ENCODE results near the gene RNU6-7. TPM values are rescaled to one million over a fixed set of nuclear protein-coding genes. Genes with fewer than 3 reads are reported as not detected.

Gene RNU6-7
- total RNA-seq, 3 donors from 2014 or later (not counting 1 experiment from before 2014, with no cell fraction given) = not detected

GRCh38 chr14:32230695-32231280, 28.9 kb downstream of the RNU6-7 start:
- H3K27ac ChIP-seq (ENCODE audit: low read length) = no peak overlapping the region
- no peaks in the 10 kb centered on the region for H3K27me3 ChIP-seq (ENCODE audit: control insufficient read depth, insufficient read depth, low read length)
- DNase-seq (no peak), ATAC-seq (no peak)
- no peak overlapping the region for H3K27ac Mint-ChIP-seq
- no peak overlapping the region for H3K4me3 ChIP-seq (ENCODE audit: low read length)
- WGBS (ENCODE audit: insufficient coverage) = 93% methylated on average over 2 of the region's 2 CpGs
- intact Hi-C loops (cut with micrococcal nuclease) = no loop called here
- H3K9me3 ChIP-seq (ENCODE audit: control insufficient read depth, insufficient read depth, low read length) = no peaks in the 10 kb centered on the region
- no peaks in the 10 kb centered on the region for H3K4me1 ChIP-seq (ENCODE audit: control insufficient read depth, insufficient read depth, low read length)
- no peaks in the 10 kb centered on the region for H3K4me1 Mint-ChIP-seq
- no peak for TF ChIP-seq CTCF (IDR thresholded peaks at IDR 0.05)
- no peak overlapping the region for H3K4me3 Mint-ChIP-seq
- H3K27me3 Mint-ChIP-seq (ENCODE audit: low read depth in 2 of 2) = peaks cover 3 to 5% of the 10 kb centered on the region in 2 donors
- H3K9me3 Mint-ChIP-seq = no peaks in the 10 kb centered on the region
- H3K36me3 Mint-ChIP-seq = no peaks in the 10 kb centered on the region
- no peaks in the 10 kb centered on the region for H3K36me3 ChIP-seq (ENCODE audit: control insufficient read depth, insufficient read depth, low read length)

GRCh38 chr14:32232481-32232880, 30.6 kb downstream of the RNU6-7 start:
- no peak overlapping the region for H3K4me3 Mint-ChIP-seq
- H3K4me1 Mint-ChIP-seq = no peaks in the 10 kb centered on the region
- WGBS (ENCODE audit: insufficient coverage) = 95% methylated on average over 1 of the region's 1 CpG

GRCh38 chr14:32233260-32233659, 31.4 kb downstream of the RNU6-7 start:
- intact Hi-C loops (cut with micrococcal nuclease) = no loop called here
- no peaks in the 10 kb centered on the region for H3K36me3 Mint-ChIP-seq
- no peaks in the 10 kb centered on the region for H3K36me3 ChIP-seq (ENCODE audit: control insufficient read depth, insufficient read depth, low read length)
- H3K4me3 ChIP-seq (ENCODE audit: low read length) = no peak overlapping the region
- H3K27me3 Mint-ChIP-seq (ENCODE audit: low read depth in 2 of 2) = peaks cover under 1 to 7% of the 10 kb centered on the region in 2 donors
- H3K27ac ChIP-seq (ENCODE audit: low read length) = no peak overlapping the region
- no peak overlapping the region for H3K27ac Mint-ChIP-seq
- H3K9me3 ChIP-seq (ENCODE audit: control insufficient read depth, insufficient read depth, low read length) = no peaks in the 10 kb centered on the region
- no peak for DNase-seq
- H3K4me3 Mint-ChIP-seq = no peak overlapping the region
- no peak for TF ChIP-seq CTCF (IDR thresholded peaks at IDR 0.05)
- no peaks in the 10 kb centered on the region for H3K4me1 ChIP-seq (ENCODE audit: control insufficient read depth, insufficient read depth, low read length)
- no peaks in the 10 kb centered on the region for H3K4me1 Mint-ChIP-seq
- no peaks in the 10 kb centered on the region for H3K9me3 Mint-ChIP-seq
- WGBS (ENCODE audit: insufficient coverage) = no CpG with 5 or more reads among the region's 1 CpG
- peak in 1 of 3 donors; percentile 52 for ATAC-seq
- H3K27me3 ChIP-seq (ENCODE audit: control insufficient read depth, insufficient read depth, low read length) = no peaks in the 10 kb centered on the region

More at GRCh38 chr14:32232481-32232880, 30.6 kb downstream of the RNU6-7 start:
- H3K9me3 Mint-ChIP-seq = no peaks in the 10 kb centered on the region
- H3K36me3 ChIP-seq (ENCODE audit: control insufficient read depth, insufficient read depth, low read length) = no peaks in the 10 kb centered on the region
- DNase-seq = no peak
- no peaks in the 10 kb centered on the region for H3K27me3 ChIP-seq (ENCODE audit: control insufficient read depth, insufficient read depth, low read length)
- ATAC-seq = no peak
- TF ChIP-seq CTCF (IDR thresholded peaks at IDR 0.05) = no peak
- no peaks in the 10 kb centered on the region for H3K4me1 ChIP-seq (ENCODE audit: control insufficient read depth, insufficient read depth, low read length)
- peaks cover 5% of the 10 kb centered on the region in 2 donors for H3K27me3 Mint-ChIP-seq (ENCODE audit: low read depth in 2 of 2)
- no peaks in the 10 kb centered on the region for H3K36me3 Mint-ChIP-seq
- intact Hi-C loops (cut with micrococcal nuclease) = no loop called here
- no peaks in the 10 kb centered on the region for H3K9me3 ChIP-seq (ENCODE audit: control insufficient read depth, insufficient read depth, low read length)
- H3K27ac Mint-ChIP-seq = no peak overlapping the region
- no peak overlapping the region for H3K27ac ChIP-seq (ENCODE audit: low read length)
- H3K4me3 ChIP-seq (ENCODE audit: low read length) = no peak overlapping the region

GRCh38 chr14:32244404-32244803, 42.6 kb downstream of the RNU6-7 start:
- H3K27me3 Mint-ChIP-seq (ENCODE audit: low read depth in 2 of 2) = peaks cover 4 to 21% of the 10 kb centered on the region in 2 donors
- H3K27ac ChIP-seq (ENCODE audit: low read length) = no peak overlapping the region
- H3K9me3 Mint-ChIP-seq = no peaks in the 10 kb centered on the region
- DNase-seq = no peak
- no peaks in the 10 kb centered on the region for H3K4me1 Mint-ChIP-seq
- H3K36me3 Mint-ChIP-seq = no peaks in the 10 kb centered on the region
- H3K36me3 ChIP-seq (ENCODE audit: control insufficient read depth, insufficient read depth, low read length) = no peaks in the 10 kb centered on the region
- H3K9me3 ChIP-seq (ENCODE audit: control insufficient read depth, insufficient read depth, low read length) = no peaks in the 10 kb centered on the region
- H3K27ac Mint-ChIP-seq = no peak overlapping the region
- intact Hi-C loops (cut with micrococcal nuclease) = no loop called here
- ATAC-seq = no peak
- no peaks in the 10 kb centered on the region for H3K4me1 ChIP-seq (ENCODE audit: control insufficient read depth, insufficient read depth, low read length)
- no peak overlapping the region for H3K4me3 ChIP-seq (ENCODE audit: low read length)
- H3K27me3 ChIP-seq (ENCODE audit: control insufficient read depth, insufficient read depth, low read length) = no peaks in the 10 kb centered on the region
- TF ChIP-seq CTCF (IDR thresholded peaks at IDR 0.05) = no peak
- no peak overlapping the region for H3K4me3 Mint-ChIP-seq
